ENCODE data around the gene PLCD1.

The PLCD1 gene

DNA sequence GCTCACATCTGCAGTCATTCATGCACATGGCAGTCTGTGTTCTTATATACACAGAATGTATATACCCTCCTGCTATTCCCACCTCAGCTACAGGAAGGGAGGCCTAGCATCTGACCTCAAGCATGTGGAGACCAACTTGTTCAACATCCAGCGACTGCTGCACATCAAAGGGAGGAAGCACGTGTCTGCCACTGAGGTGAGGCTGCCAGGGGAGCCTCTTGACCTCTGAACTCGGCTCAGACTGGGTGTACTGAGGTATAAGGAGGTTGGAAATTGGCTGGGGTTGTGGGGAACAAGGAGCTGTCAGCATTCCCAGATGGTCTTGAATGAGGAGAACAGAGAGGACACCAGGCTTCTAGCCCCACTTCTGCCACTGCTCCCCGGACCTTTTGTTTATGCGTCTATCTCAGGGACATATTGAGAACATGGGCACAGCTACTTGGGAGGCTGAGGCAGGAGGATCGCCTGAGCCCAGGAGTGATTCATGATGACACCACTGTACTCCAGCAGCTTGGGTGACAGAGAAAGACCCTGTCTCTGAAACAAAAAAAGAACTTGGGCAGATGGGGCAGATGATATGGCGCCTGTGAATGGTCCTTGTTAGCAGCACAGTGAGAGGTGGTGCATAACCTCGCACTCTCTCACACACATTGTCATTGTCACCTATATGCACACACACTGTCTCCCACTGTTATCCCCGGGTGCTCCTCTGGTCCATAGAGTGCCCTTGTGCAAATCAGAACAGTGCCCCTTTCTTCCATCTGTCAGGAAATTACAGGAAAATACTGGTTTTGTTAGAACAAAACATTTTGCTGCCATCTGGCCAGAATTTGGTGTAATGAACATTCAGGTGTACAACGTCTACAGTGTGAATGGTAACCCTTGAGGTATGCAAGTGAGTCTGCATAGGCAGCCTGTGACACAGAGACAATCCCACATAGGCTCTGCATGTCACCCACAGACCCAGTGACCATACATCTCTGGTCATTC is 33.5 kb downstream of the PLCD1 start:
- no peak for TF ChIP-seq CTCF (IDR thresholded peaks at IDR 0.05; ENCODE audit: borderline replicate concordance, control extremely low read depth, extremely low read depth, insufficient read depth, missing control alignments)
- in situ Hi-C loops (cut with MboI; ENCODE audit: low sequenced_read_pairs, unreplicated experiment), result no loop called here
- DNase-seq (ENCODE audit: low spot score), result no peak

DNA sequence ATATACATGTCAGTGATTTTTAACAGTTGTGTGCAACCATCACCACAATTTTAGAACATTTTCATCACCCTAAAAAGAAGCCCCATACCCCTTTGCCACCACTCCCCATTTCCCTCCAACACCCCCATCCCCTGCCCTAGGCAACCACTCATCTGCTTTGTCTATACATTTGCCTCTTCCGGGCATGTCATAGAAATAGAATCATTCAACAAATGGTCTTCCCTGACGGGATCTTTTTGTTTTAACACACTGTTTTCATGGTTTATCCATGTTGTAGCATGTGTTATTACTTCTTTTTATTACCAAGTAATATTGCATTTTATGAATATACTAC is 34.8 kb downstream of the PLCD1 start:
- DNase-seq (ENCODE audit: low spot score), result peak; percentile 29
- TF ChIP-seq CTCF (IDR thresholded peaks at IDR 0.05; ENCODE audit: borderline replicate concordance, control extremely low read depth, extremely low read depth, insufficient read depth, missing control alignments), result no peak
- in situ Hi-C loops (cut with MboI; ENCODE audit: low sequenced_read_pairs, unreplicated experiment), result no loop called here

DNA sequence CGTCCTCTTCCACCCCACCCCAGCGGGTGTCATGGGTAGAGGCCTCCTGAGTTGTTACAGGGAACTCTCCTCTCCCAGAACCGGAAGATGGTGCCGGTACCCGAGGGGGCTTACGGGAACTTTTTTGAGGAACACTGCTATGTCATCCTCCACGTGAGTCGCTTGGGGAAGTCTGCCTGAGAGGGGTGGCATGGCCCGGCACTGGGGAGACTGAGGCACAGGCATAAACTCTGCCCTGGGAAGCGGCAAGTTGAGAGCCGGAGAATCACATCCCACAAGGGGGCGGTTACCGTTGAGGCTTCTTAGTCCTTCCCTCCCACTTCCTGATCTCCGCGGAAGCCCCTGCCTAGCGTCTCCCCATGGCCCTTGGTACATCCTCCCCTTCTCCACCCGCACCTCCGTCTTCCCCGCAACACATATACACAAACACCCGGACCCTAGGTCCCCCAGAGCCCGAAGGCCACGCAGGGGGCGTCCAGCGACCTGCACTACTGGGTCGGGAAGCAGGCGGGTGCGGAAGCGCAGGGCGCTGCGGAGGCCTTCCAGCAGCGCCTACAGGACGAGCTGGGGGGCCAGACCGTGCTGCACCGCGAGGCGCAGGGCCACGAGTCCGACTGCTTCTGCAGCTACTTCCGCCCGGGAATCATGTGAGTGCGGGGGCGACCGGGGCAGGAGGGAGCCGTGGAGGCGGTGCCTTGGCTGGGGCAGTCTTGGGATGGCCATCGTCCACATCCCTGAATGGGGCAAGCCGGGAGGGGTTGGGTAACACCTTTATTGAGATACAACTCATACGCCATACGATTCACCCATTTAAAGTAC is 35.4 kb downstream of the PLCD1 start:
- in situ Hi-C loops (cut with MboI; ENCODE audit: low sequenced_read_pairs, unreplicated experiment), result no loop called here
- no peak for TF ChIP-seq CTCF (IDR thresholded peaks at IDR 0.05; ENCODE audit: borderline replicate concordance, control extremely low read depth, extremely low read depth, insufficient read depth, missing control alignments)
- DNase-seq (ENCODE audit: low spot score), result peak; percentile 78

DNA sequence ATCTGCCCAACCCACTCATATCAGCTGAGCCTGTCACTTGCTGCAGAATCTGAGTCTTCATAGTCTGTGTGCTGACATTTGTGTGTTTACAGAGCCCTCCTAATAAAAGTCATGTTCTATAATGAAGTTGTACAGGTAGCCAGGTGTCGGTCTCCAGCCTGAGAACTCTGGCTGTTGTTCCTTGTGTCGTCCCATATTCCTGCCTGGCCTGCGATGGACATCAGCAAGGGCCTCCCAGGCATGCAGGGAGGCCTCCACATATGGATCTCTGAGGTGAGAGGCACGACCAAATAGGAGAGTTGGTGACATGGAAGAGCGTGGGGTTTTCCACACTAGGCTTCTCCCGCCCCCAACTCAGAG is 36.0 kb downstream of the PLCD1 start:
- DNase-seq (ENCODE audit: low spot score), result no peak
- in situ Hi-C loops (cut with MboI; ENCODE audit: low sequenced_read_pairs, unreplicated experiment), result no loop called here
- no peak for TF ChIP-seq CTCF (IDR thresholded peaks at IDR 0.05; ENCODE audit: borderline replicate concordance, control extremely low read depth, extremely low read depth, insufficient read depth, missing control alignments)

DNA sequence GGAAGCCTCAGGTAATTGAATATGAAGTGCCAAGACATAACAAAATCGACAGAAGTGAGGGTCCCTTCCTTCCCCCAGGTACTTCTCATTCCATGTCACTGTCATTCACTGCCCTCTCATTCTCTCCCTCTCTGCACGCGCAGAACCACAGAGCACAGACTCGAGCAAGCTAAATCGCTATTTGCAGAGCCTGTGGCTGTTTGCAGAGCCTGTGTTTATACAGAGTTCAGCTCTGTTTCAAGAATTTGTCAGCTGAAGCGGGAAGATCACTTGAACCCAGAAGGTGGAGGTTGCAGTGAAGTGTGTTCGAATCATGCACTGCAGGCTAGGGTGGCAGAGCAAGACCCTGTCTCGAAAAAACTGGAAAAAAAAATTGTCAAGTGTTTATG is 36.4 kb downstream of the PLCD1 start:
- no peak for TF ChIP-seq CTCF (IDR thresholded peaks at IDR 0.05; ENCODE audit: borderline replicate concordance, control extremely low read depth, extremely low read depth, insufficient read depth, missing control alignments)
- DNase-seq (ENCODE audit: low spot score), result no peak
- in situ Hi-C loops (cut with MboI; ENCODE audit: low sequenced_read_pairs, unreplicated experiment), result no loop called here

- in situ Hi-C loops (cut with MboI; ENCODE audit: low sequenced_read_pairs, unreplicated experiment), result no loop called here
Measured at GRCh38 chr3:37992271-37993066, 37.0 kb downstream of the PLCD1 start.

More at GRCh38 chr3:37992271-37993066, 37.0 kb downstream of the PLCD1 start:
- DNase-seq (ENCODE audit: low spot score), result no peak
- TF ChIP-seq CTCF (IDR thresholded peaks at IDR 0.05; ENCODE audit: borderline replicate concordance, control extremely low read depth, extremely low read depth, insufficient read depth, missing control alignments), result no peak

Data from GM13976 (cell line).